ENCODE results near the gene STRADA. TPM values are rescaled to one million over a fixed set of nuclear protein-coding genes. Genes with fewer than 3 reads are reported as not detected.
A peak's percentile ranks its signal among the peaks of the same experiment; 100 is the strongest.

The STRADA gene
- total and polyA plus RNA-seq, 9 of the 15 experiments (the other 6 are each of a cell fraction or from before 2014, with no cell fraction given) = 6.6 to 33.0 (median 20.5) TPM

GRCh38 chr17:63773272-63774140 lies 31.9 kb upstream of the STRADA start, which contains the start of gene CCDC47 (continued):
- TF ChIP-seq MYBL2 (IDR thresholded peaks at IDR 0.05; ENCODE audit: low read depth) = no peak
- no peak for TF ChIP-seq MYBL2 (CRISPR knock-in tag; IDR thresholded peaks at IDR 0.05; ENCODE audit: borderline replicate concordance)
- no peak for TF ChIP-seq TSHZ1 (CRISPR knock-in tag; IDR thresholded peaks at IDR 0.05)
- peak; percentile 56 for TF ChIP-seq ZNF431 (CRISPR knock-in tag; IDR thresholded peaks at IDR 0.05)
- no peak for TF ChIP-seq RHOXF2B (CRISPR knock-in tag; conservative IDR thresholded peaks at IDR 0.05)
- peak; percentile 81; the same call in 1 of the 2 replicates for TF ChIP-seq ARID4B (CRISPR knock-in tag; IDR thresholded peaks at IDR 0.05)
- peak; percentile 60 for TF ChIP-seq ARID1B (IDR thresholded peaks at IDR 0.05)
- peak in 2 of 3 experiments; percentile 48 to 86; a peak in 3 of 6 replicates for TF ChIP-seq ZBTB11 (CRISPR knock-in tag; IDR thresholded peaks at IDR 0.05)
- no peak for TF ChIP-seq HNRNPL (IDR thresholded peaks at IDR 0.05; ENCODE audit: low read depth, low read length)
- TF ChIP-seq PBX2 (CRISPR knock-in tag; IDR thresholded peaks at IDR 0.05; ENCODE audit: low read depth) = no peak
- TF ChIP-seq PBX2 (tag; conservative IDR thresholded peaks at IDR 0.05; ENCODE audit: low read depth) = no peak
- TF ChIP-seq HLTF (IDR thresholded peaks at IDR 0.05) = no peak

All from K562 (cell line).